UCSD-AML1 (cell line): ENCODE results near the gene KCNN4.

Experiments
- DNase-seq: peaks from one replicate; lab custom pipeline; 2025; ENCODE audit not compliant: unreplicated experiment; lab: John Stamatoyannopoulos, UW

KCNN4 gene

GRCh38 chr19:43751466-43752220 lies 29.1 kb downstream of the KCNN4 start:
- DNase-seq: no peak

DNA sequence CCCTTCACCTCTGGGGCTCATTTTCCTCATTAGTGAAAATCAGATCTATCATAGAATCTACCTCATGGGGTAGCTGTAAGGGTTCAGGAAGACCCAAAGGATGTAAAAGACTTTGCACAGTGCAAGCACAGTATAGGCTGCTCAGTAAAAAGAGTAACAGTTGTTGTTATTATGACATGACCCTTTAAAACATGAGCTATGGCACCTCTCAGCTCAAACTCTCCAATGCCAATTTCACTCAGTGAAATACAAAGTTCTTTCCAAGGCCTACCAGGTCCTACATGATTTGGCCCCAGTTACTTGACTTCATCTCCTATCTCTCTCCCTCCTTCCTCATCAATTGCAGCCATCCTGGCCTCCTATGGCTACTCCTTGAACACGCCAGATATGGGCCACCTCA lies 30.9 kb downstream of the KCNN4 start:
- no peak for DNase-seq

DNA sequence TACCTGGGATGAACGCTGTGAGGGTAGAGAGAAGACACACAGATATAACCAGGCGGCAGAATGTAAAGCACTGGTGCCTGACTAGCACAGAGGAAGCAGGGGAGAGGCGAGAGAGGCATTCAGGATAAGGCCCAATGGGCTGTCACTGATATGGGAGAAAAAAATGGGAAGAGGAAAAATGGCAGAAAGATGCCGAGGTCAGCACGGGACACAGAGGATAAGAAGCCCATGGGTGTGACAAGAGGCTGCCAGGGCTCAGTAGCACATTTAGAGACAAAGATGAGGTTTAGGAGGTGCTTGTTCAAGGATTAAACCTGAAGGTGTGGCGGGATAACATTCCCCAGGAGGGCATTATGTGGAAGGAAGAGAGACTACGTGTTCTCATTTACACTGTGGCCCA lies 31.6 kb downstream of the KCNN4 start:
- no peak for DNase-seq

- DNase-seq: no peak
These were observed 32.1 kb downstream of the KCNN4 start for GRCh38 chr19:43748685-43749084.

DNA sequence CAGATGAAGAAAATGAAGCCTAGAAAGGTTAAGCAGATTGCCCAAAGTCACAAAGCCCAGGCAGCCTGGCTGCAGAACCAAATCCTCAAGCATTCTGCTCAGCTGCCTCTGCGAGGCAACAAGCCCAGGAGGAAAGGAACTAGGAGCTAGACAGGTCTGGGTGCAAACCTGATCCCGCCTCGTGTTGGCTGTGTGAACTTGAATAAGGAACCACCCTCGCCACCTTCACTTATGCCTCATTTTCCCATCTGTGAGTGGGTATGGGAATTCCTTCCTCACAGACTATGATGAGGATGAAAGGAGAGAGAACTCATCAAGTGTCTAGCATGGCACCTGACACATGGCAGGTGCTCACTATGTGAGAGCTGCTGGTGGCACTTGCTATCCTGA lies 32.6 kb downstream of the KCNN4 start:
- no peak for DNase-seq

DNA sequence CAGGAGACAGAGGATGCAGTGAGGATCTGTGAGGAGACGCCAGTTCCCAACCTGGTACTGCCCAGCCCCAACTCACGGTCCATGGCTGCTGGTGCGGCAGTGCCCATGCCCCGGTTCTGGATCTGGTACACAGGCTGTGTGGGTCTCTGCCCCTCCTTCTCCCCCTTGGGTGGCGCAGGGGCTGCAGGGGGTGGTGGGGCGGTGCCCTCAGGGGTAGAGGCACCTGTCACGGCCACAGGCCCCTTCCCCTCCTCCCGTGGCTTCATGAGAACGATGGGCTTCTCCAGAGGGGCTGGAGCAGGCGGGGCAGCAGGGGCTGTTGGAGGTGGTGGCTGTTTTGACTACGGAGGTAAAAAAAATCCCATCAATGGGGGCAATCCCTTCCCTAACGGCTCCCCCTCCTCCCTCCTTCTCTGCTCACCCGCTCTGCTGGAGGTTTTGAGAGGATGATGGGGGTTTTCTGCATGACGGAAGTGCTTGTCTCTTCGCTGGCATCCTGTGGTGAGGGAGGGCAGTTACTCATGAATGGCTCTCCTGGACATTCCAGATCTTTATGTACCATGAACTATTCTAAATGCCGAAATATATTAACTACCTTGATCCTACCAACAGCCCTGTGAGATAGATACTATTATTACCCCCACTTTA lies 33.1 kb downstream of the KCNN4 start:
- DNase-seq: no peak

- DNase-seq: no peak
These were observed 37.7 kb downstream of the KCNN4 start for GRCh38 chr19:43743059-43743458.

DNA sequence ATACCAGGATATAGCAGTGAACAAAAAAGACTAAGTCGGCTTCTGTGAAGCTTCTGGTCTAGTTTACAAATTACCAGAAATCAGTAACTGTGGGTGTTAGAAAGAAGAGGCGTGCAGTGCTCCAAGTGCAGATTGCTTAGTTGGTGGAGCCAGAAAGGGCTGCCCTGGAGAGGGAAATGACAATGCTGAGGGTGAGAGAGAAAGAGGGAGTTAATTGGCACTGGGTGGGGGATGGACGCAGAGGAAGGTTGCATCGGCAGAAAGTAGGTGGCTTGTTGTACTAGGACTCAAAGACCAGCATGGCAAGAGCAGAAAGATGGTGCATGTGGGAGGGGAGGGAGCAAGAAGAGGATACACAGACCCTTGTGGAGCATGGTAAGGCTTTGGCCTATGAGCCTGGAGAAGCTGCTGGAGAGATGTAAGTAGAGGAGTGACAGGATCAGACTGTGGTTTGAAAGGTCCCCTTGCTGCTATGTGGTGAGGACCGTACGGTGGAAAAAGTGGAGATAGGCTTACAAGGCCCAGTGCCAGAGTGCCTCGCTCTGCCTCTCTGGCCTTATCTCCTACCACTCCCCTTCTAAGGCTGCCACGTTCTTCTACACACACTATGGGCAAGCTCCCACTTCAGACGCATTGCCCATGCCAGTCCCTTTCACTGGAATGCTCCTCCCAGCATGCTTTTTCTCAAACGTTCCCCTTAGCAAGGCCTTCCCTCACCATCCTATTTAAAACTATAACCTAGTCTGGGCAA lies 39.5 kb downstream of the KCNN4 start:
- no peak for DNase-seq

DNA sequence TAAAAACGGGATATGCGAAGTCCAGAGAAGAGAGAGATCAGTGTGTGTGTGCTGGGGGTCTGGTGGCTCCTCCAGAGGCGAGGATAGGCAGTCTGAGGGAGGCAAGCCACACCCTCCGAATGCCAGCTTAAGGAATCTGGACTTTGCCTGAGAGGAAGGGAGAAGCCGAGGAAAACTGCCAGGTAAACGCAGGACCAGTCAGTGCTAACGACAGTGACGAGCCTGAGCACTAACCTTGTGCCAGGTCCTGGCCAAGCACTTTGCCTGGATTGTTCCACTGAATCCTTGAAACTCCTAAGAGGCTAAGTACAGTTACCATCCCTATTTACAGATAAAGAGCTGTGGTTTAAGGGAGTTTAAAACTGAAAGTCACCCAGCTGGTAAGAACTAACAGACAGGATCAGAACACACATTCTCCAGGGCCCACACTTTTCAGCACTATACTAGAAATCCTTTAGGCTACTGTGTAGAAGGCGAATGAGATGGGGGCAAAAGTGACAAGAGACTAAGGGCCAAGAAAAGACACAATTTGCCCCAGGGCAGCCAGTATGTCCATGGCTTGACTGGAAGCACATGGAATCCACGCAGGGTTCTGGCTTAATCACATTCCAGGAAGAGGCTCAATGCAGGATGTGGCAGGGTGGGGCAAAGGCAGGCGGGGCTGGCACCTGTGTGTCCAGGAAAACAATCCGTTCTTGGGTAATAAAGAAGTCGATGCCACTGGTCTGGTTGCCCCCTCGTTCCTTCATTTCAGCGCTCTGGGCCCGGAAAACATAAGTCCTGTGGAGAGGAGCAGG lies 41.1 kb downstream of the KCNN4 start:
- no peak for DNase-seq

DNA sequence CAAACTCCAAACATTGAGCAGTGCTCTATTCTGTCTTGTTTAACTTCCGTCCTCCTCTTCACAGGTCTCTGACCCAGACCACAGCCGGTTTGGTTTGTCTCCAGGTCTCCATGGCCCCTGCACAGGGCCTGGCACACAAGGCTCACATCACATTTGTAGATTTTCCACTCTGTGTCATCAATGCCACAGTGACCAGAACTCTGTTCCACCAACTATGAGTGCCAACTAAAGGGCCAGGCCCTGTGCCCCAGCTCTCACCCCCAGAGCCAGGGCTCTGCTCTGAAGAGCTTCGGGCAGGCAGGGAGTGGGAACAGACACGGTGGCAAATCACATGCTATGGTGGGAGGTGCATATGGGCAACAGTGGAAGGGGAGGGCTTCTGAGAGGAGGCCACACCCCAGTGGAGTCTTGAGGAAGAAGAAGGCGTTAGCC lies 42.0 kb downstream of the KCNN4 start:
- no peak for DNase-seq

DNA sequence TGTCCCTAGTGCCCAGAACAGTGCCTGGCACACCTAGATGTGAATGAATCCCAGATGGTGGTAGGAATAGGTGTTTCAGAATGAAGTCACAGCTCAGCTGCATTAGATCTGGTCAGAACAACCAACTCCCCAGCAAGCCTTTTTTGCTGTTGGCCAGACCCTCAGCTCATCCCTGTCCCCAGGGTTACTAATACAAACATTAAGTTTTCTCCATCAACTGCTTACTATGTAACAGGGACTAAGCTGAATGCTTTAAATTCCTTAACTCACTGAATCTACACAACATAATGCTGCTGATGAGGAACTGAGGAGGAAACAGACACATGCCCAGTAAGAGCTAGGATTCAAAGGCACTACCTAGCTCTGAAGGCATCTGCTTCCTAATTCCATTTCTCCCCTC lies 44.8 kb downstream of the KCNN4 start:
- no peak for DNase-seq

GRCh38 chr19:43735013-43735412 lies 45.8 kb downstream of the KCNN4 start:
- no peak for DNase-seq

DNA sequence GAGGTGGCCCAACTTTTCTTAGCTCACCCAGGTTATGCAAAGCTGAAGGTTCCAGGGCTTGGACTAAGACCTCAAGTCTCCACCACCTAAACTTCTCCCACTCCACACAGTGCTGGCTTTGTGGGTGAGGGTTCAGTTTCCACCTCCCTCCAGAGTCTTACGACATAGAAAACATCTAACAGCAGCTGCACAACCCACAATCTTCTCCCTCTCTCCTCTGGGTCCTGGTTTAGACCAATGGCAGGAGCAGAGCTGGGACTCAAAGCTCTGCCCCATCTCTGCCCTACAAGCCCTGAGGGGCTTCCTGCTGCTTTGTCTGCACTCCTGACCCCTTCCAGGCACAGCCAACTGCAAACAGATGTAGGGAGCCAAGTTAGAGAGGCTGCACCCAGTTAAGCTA lies 48.9 kb downstream of the KCNN4 start:
- no peak for DNase-seq

GRCh38 chr19:43731346-43731745 lies 49.4 kb downstream of the KCNN4 start:
- DNase-seq: no peak

DNA sequence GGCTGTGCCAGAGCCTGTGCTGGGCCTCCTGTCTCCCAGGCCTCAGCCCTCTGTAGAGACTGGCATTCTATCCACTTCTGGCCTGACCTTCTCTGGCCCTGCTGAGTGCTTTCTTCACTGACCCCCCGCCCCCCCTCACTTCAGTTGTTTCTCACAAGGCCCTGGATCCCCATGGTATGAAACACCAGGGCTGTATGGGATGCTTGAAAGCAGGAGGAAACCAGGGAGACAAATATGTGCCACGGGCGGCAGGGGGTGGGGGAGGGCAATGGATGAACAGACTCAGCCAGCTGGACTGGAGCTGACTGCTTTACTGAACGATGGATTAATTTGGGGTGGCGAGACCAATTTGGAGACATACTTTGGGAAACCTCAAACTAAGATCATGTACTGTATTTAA lies 50.9 kb downstream of the KCNN4 start:
- no peak for DNase-seq

GRCh38 chr19:43727593-43727853 lies 53.2 kb downstream of the KCNN4 start:
- DNase-seq: no peak

GRCh38 chr19:43726736-43727592 lies 53.8 kb downstream of the KCNN4 start:
- no peak for DNase-seq

- DNase-seq: peak; percentile 39
These were observed 55.3 kb downstream of the KCNN4 start for GRCh38 chr19:43725468-43725867.

DNA sequence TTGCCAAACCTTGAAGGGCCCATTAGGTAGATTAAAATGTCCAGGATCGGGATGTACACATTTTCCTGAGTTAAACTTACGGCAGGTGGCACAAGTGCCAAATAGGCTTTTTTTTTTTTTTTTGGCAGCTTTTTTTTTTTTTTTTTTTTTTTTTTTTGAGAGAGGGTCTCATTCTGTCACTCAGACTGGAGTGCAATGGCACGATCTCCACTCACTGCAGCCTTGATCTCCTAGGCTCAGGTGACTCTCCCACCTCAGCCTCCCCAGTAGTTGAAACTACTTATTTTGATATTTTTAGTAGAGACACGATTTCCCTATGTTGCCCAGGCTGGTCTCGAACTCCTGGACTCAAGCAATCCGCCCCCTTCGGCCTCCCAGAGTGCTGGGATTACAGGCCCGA lies 55.9 kb downstream of the KCNN4 start:
- DNase-seq: no peak

- DNase-seq: no peak
These were observed 57.2 kb downstream of the KCNN4 start for GRCh38 chr19:43723588-43723987.
